Middle frontal gyrus (tissue), 1 donor: ENCODE results near the gene OR1S2.
"Not testable (repeated sequence)": the region's sequence is repeated elsewhere in the genome, so short reads cannot be mapped to it uniquely, and the experiment has no call there.

ENCODE experiments used
- DNase-seq: peaks from one replicate; pipeline ENCODE4 v3.0.0-alpha.2; 2015; ENCODE audit warnings: low spot score; ENCODE audit errors: extremely low spot score

Gene OR1S2

DNA sequence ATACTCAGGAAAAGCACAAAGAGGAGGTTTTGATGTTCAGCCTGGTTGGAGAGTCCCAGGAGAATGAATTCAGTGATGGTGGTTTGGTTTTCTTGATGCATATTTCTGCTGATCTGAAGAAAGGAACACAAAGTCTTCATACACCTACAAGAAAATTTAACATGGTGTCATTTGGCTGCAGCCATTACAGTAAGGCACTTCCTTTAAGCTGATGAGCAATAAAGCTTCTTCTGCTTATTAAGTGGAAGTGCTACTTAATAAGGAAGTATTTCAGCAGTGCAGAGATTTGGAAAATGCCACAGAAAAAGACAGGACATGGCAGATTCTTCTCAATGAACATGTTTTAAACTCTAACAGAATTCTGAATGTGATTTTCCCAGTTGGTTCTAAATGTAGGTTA, at the start of gene OR1S2:
Gene OR1S2, minus strand, starts transcription at position 101 of the 400 bp plus-strand sequence. Its CDS starts 0 bp downstream, at position 101.
- DNase-seq: no peak

DNA sequence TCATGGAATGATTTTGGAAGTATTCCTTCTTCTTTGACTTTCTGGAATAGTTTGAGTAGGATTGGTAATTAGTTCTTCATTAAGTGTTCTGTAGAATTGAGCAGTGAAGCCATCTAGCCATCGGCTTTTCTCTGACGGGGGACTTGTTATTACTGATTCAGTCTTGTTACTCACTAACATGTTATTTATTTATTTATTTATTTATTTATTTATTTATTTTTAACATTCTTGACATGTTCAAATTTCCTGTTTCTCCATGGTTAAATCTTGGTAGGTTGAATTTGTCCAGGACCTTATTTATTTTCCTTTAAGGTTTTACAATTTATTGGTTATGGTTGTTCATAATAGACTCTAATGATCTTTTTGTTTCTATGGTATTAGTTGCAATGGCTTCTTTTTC, 40.0 kb upstream of the OR1S2 start:
- DNase-seq: no peak

DNA sequence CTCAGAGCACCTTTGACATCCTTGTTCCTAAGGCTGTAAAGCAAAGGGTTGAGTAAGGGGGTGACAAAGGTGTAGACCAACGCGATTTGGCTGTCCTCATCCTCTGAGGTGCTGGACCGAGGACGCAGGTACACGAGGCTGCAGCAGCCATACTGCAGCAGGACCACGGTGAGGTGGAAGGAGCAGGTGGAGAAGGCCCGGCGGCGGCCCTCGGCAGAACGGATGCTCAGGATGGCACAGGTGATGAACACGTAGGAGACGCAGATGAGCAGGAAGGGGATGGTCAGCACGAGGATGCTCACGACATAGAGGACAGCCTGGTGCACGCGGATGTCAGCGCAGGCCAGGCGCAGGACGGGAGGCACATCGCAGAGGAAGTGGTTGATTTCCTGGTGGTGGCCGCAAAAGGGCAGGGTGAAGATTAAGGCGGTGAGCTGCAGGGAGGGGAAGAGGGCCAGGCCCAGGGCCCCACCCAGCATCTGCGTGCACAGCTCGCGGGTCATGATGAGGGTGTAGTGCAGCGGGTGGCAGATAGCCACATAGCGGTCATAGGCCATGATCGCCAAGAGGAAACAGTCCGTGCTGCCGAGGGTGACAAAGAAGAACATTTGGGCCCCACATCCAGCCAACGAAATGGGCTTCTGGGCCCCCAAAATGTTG, 24.1 kb upstream of the OR1S2 start:
- no peak for DNase-seq

DNA sequence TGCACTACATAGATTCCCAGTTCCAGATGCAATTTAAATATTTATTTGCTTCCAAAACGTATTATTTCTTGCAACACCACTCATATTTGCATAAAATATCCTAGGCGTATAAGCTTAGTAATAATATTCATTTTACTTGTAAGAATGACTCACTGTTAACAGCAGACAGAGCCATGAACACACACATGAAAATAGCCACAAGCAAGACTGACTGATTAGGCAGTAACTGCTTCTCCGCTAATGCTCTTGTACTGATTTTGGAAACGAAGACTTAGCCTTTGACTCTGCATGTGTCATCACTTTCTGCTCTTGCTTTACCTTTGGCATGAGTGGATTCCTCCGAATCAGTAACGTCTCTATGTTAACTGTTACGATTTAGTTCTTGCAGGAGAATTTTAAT, 18.8 kb upstream of the OR1S2 start:
- DNase-seq: no peak

GRCh38 chr11:58216476-58216875, 12.5 kb upstream of the OR1S2 start:
- no peak for DNase-seq

GRCh38 chr11:58212420-58212819, 8.5 kb upstream of the OR1S2 start, which contains the start of gene OR1S1:
Gene OR1S1, plus strand, starts transcription at chr11:58212720.
- DNase-seq: not testable (repeated sequence)

- DNase-seq: no peak
Measured at GRCh38 chr11:58199271-58199670, 4.7 kb downstream of the OR1S2 start.

GRCh38 chr11:58195939-58196338, 8.0 kb downstream of the OR1S2 start:
- DNase-seq: no peak

- no peak for DNase-seq
Measured at GRCh38 chr11:58193391-58193790, 10.6 kb downstream of the OR1S2 start.

- no peak for DNase-seq
Measured at GRCh38 chr11:58192229-58192628, 11.7 kb downstream of the OR1S2 start.

GRCh38 chr11:58188770-58189169, 15.2 kb downstream of the OR1S2 start, which contains the start of gene OR9Q2:
Gene OR9Q2, plus strand, starts transcription at chr11:58189070. Its CDS starts 1,421 bp downstream, at chr11:58190491.
- no peak for DNase-seq

- no peak for DNase-seq
Measured at GRCh38 chr11:58186938-58187337, 17.0 kb downstream of the OR1S2 start.

DNA sequence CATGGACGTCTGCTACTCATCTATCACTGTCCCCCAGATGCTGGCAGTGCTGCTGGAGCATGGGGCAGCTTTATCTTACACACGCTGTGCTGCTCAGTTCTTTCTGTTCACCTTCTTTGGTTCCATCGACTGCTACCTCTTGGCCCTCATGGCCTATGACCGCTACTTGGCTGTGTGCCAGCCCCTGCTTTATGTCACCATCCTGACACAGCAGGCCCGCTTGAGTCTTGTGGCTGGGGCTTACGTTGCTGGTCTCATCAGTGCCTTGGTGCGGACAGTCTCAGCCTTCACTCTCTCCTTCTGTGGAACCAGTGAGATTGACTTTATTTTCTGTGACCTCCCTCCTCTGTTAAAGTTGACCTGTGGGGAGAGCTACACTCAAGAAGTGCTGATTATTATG, 24.3 kb downstream of the OR1S2 start:
- DNase-seq: no peak

GRCh38 chr11:58178444-58178843, 25.5 kb downstream of the OR1S2 start:
- DNase-seq: no peak

DNA sequence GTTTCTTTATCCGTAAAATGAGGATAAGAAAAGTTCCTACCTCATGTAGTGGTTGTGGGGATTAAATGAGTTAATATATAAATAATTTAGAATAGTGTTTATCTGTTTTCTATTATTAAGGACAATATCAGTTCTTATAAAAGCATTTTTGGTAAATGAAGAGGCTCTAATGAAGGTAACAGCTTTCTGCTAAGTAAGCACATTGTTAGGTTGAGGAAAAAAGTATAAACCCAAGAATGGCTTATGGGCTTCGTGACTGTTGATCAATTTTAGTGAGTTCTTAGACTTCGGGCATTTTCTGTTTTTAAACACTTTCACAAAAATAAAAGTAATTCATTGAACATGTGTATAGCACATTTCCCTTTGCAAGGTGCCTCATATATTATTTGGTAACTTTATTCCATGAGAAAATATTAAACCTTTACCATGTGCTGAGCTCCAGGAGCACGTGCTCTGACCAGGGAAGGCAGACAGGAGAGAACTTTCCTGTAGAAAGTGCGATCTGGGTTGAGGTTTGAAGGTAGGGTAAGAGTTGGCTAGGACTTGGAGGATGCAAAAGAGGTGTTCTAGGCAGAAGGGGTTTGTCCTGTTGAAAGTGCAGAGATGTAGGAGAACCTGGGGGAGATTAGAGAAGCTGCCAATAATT, 26.4 kb downstream of the OR1S2 start:
- no peak for DNase-seq

- DNase-seq: no peak
Measured at GRCh38 chr11:58165504-58166106, 38.3 kb downstream of the OR1S2 start.

DNA sequence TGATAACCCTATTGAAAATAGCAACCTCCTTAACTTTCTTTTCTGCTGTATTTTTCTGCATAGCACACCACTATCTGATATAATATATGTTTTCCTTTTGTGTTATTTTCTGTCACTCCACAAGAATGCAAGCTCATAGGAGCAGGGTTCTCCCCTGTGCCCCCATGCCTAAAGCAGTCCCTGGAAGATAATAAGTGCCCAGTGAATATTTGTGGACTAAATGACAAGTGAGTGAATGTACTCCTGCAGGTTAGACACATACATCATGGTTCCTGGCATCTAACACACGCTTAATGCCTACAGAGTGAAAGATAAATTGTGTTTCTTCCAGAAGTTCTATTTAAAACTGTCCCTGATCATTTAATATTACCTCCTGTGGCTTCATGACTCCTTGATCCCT, 39.0 kb downstream of the OR1S2 start:
- DNase-seq: no peak

- DNase-seq: no peak
Measured at GRCh38 chr11:58164389-58164788, 39.6 kb downstream of the OR1S2 start.
